Cerebellar nuclear complex (tissue), 1 donor: ENCODE results near the gene PCGF1.

Source experiments
- DNase-seq, 2 experiments: peaks; one replicate each; lab custom pipeline; 2025; lab: John Stamatoyannopoulos, UW

Gene PCGF1

GRCh38 chr2:74536166-74536950, 28.9 kb upstream of the PCGF1 start:
- DNase-seq: no peak

GRCh38 chr2:74535440-74535965, 28.0 kb upstream of the PCGF1 start:
- DNase-seq: no peak

- DNase-seq: no peak
These were observed 26.9 kb upstream of the PCGF1 start for GRCh38 chr2:74534411-74534810.

- no peak for DNase-seq
These were observed 26.0 kb upstream of the PCGF1 start for GRCh38 chr2:74533464-74533863.

GRCh38 chr2:74532222-74532621, 24.7 kb upstream of the PCGF1 start:
- DNase-seq: no peak

GRCh38 chr2:74531666-74532065, 24.2 kb upstream of the PCGF1 start:
- DNase-seq: no peak

- no peak for DNase-seq
These were observed 23.0 kb upstream of the PCGF1 start for GRCh38 chr2:74530239-74531187.

GRCh38 chr2:74529357-74530238, 22.1 kb upstream of the PCGF1 start, which contains the start of the genes AUP1 and HTRA2:
TSS of gene AUP1 (minus strand) at chr2:74529706. CDS start at chr2:74529629, 77 bp downstream.
TSS of gene HTRA2 (plus strand) at chr2:74529933. CDS start at chr2:74530007, 74 bp downstream.
- DNase-seq: peak; percentile 86 to 89

GRCh38 chr2:74528600-74529356, 21.3 kb upstream of the PCGF1 start:
- DNase-seq: no peak

- no peak for DNase-seq
These were observed 20.2 kb upstream of the PCGF1 start for GRCh38 chr2:74527741-74528140.

GRCh38 chr2:74526649-74527230, 19.2 kb upstream of the PCGF1 start:
- no peak for DNase-seq

- no peak for DNase-seq
These were observed 18.5 kb upstream of the PCGF1 start, which contains the start of gene DQX1 for GRCh38 chr2:74525717-74526648. TSS of gene DQX1 (minus strand) at chr2:74526231. CDS start at chr2:74525729, 502 bp downstream.

- DNase-seq: no peak
These were observed 17.6 kb upstream of the PCGF1 start for GRCh38 chr2:74524955-74525716.

- DNase-seq: no peak
These were observed 16.5 kb upstream of the PCGF1 start for GRCh38 chr2:74524005-74524404.

- no peak for DNase-seq
These were observed 15.0 kb upstream of the PCGF1 start for GRCh38 chr2:74522516-74522915.

GRCh38 chr2:74516650-74517049, 9.2 kb upstream of the PCGF1 start:
- DNase-seq: no peak

- DNase-seq: no peak
These were observed 8.6 kb upstream of the PCGF1 start for GRCh38 chr2:74515981-74516633.
